SU-DHL-6 (cell line): ENCODE data around the gene ZNF438.

Experiments
- EZH2phosphoT487 ChIP-seq: fragments of 200-600 bp; sonication (generic), shearing (Covaris generic); conservative IDR thresholded peaks from 2 replicates; pipeline ENCODE4 v1.6.1; 2018; ENCODE audit warnings: mild to moderate bottlenecking, antibody characterized with exemption, low read length, moderate library complexity, mixed read lengths
- TF ChIP-seq, protein P1 (sequence below): fragments of 200-600 bp; sonication (generic); IDR thresholded peaks from one replicate; pipeline ENCODE4 v1.5.1; 2017; ENCODE audit warnings: antibody characterized with exemption, mild to moderate bottlenecking, low read length, moderate library complexity; ENCODE audit not compliant: insufficient read depth, poor library complexity, severe bottlenecking

GRCh38 chr10:31032258-31033132 lies 830 bp upstream of the ZNF438 start:
- TF ChIP-seq, protein P1, sequence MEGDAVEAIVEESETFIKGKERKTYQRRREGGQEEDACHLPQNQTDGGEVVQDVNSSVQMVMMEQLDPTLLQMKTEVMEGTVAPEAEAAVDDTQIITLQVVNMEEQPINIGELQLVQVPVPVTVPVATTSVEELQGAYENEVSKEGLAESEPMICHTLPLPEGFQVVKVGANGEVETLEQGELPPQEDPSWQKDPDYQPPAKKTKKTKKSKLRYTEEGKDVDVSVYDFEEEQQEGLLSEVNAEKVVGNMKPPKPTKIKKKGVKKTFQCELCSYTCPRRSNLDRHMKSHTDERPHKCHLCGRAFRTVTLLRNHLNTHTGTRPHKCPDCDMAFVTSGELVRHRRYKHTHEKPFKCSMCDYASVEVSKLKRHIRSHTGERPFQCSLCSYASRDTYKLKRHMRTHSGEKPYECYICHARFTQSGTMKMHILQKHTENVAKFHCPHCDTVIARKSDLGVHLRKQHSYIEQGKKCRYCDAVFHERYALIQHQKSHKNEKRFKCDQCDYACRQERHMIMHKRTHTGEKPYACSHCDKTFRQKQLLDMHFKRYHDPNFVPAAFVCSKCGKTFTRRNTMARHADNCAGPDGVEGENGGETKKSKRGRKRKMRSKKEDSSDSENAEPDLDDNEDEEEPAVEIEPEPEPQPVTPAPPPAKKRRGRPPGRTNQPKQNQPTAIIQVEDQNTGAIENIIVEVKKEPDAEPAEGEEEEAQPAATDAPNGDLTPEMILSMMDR, result no peak
- TF ChIP-seq EZH2phosphoT487, result no peak
